WTC11 (cell line): ENCODE results near the gene MTCL1. TPM values are rescaled to one million over a fixed set of nuclear protein-coding genes. Genes with fewer than 3 reads are reported as not detected.

ENCODE experiments used
- ATAC-seq: fragments of 200-7000 bp; cut with Tn5 transposase; 2 replicates; pipeline ENCODE4 v1.10.0; 2021; ENCODE audit warnings: mild to moderate bottlenecking, moderate library complexity
- CTCF ChIA-PET: fragments of 300-600 bp; sonication (Branson Sonifier 250); formaldehyde crosslinking; loops from one replicate; lab custom pipeline; 2021; ENCODE audit warnings: antibody characterized with exemption; lab: Charles Lee
- POLR2A ChIA-PET: fragments of 350-600 bp; sonication (Branson Sonifier 250); formaldehyde crosslinking; loops from one replicate; lab custom pipeline; 2021; ENCODE audit warnings: antibody characterized with exemption; lab: Charles Lee
- DNase-seq: peaks from one replicate; pipeline ENCODE4 v3.0.0; 2021; ENCODE audit warnings: low spot score
- H3K27ac Mint-ChIP-seq: 2 replicates; pipeline ENCODE4 v1.8.0; 2021; ENCODE audit warnings: mixed read lengths
- H3K27me3 Mint-ChIP-seq: 2 replicates; pipeline ENCODE4 v1.8.0; 2021; ENCODE audit warnings: low read depth, mild to moderate bottlenecking, moderate library complexity, mixed read lengths
- H3K36me3 Mint-ChIP-seq: 2 replicates; pipeline ENCODE4 v1.8.0; 2021; ENCODE audit warnings: mixed read lengths
- H3K4me1 Mint-ChIP-seq: 2 replicates; pipeline ENCODE4 v1.8.0; 2022; ENCODE audit warnings: mixed read lengths
- H3K4me3 Mint-ChIP-seq: 2 replicates; pipeline ENCODE4 v1.8.0; 2021; ENCODE audit warnings: mild to moderate bottlenecking, moderate library complexity, mixed read lengths
- H3K9me3 Mint-ChIP-seq: 2 replicates; pipeline ENCODE4 v1.8.0; 2021; ENCODE audit warnings: mixed read lengths
- AR ChIP-seq: fragments of 250-450 bp; sonication (Bioruptor Pico); IDR thresholded peaks from 2 replicates; pipeline ENCODE4 v1.9.0; 2021; ENCODE audit warnings: mild to moderate bottlenecking
- ATF2 ChIP-seq: sonication (generic); formaldehyde crosslinking; IDR thresholded peaks from 2 replicates; pipeline ENCODE4 v1.8.1; 2022; ENCODE audit warnings: low read depth, missing genetic modification reagents, borderline replicate concordance
- ATF3 ChIP-seq: sonication (generic); formaldehyde crosslinking; conservative IDR thresholded peaks from 2 replicates; pipeline ENCODE4 v1.8.1; 2022; ENCODE audit warnings: mild to moderate bottlenecking, missing genetic modification reagents
- GRHL2 ChIP-seq: fragments of 250-450 bp; sonication (Bioruptor Pico); IDR thresholded peaks from 2 replicates; pipeline ENCODE4 v1.8.0; 2022; ENCODE audit warnings: mild to moderate bottlenecking, moderate library complexity; ENCODE audit not compliant: insufficient replicate concordance, severe bottlenecking
- IRF1 ChIP-seq: sonication (generic); formaldehyde crosslinking; IDR thresholded peaks from 2 replicates; pipeline ENCODE4 v1.8.0; 2023; ENCODE audit warnings: missing genetic modification reagents
- IRF2 ChIP-seq: sonication (generic); formaldehyde crosslinking; IDR thresholded peaks from 2 replicates; pipeline ENCODE4 v1.8.0; 2022; ENCODE audit warnings: low read depth, missing genetic modification reagents, borderline replicate concordance
- MXD4 ChIP-seq: fragments of 250-450 bp; sonication (Bioruptor Pico); IDR thresholded peaks from 2 replicates; pipeline ENCODE4 v1.8.0; 2021; ENCODE audit warnings: mild to moderate bottlenecking, moderate library complexity, borderline replicate concordance
- NFATC4 ChIP-seq: fragments of 250-450 bp; sonication (Bioruptor Pico); IDR thresholded peaks from 2 replicates; pipeline ENCODE4 v1.9.0; 2021; ENCODE audit warnings: mild to moderate bottlenecking
- NR3C1 ChIP-seq: sonication (generic); formaldehyde crosslinking; conservative IDR thresholded peaks from 2 replicates; pipeline ENCODE4 v1.8.1; 2023; ENCODE audit warnings: low read depth, mild to moderate bottlenecking, missing genetic modification reagents
- PRDM15 ChIP-seq: sonication (generic); formaldehyde crosslinking; IDR thresholded peaks from 2 replicates; pipeline ENCODE4 v1.8.0; 2022; ENCODE audit warnings: missing genetic modification reagents
- RORB ChIP-seq: fragments of 250-450 bp; sonication (Bioruptor Pico); IDR thresholded peaks from 2 replicates; pipeline ENCODE4 v1.9.0; 2021; ENCODE audit warnings: mild to moderate bottlenecking
- ZNF317 ChIP-seq: sonication (generic); formaldehyde crosslinking; IDR thresholded peaks from 2 replicates; pipeline ENCODE4 v1.8.1; 2023; ENCODE audit warnings: low read depth, mild to moderate bottlenecking, moderate library complexity, missing genetic modification reagents, borderline replicate concordance
- total RNA-seq: library from RNA; stranded (reverse); gene quantifications from 3 replicates; pipeline ENCODE4 v1.2.3, GENCODE V29; 2021
- TF ChIP-seq, protein P1 (sequence below): sonication (generic); formaldehyde crosslinking; IDR thresholded peaks from 2 replicates; pipeline ENCODE4 v1.8.0; 2022; ENCODE audit warnings: mild to moderate bottlenecking, missing genetic modification reagents

MTCL1 gene
- total RNA-seq, 1 experiment from 2014 or later = 64.3 TPM

- Mint-ChIP-seq H3K27ac (no peak overlapping the region), H3K27me3 (no peaks in the 10 kb centered on the region), H3K4me1 (peaks cover 20% of the 10 kb centered on the region), H3K9me3 (peaks cover 11% of the 10 kb centered on the region), H3K4me3 (no peak overlapping the region), H3K36me3 (no peaks in the 10 kb centered on the region)
- TF ChIP-seq ATF2 (CRISPR knock-in tag) = no peak
- ChIA-PET POLR2A (no interaction called here), CTCF (no interaction called here)
- DNase-seq (no peak), ATAC-seq (no peak)
Measured at GRCh38 chr18:8669571-8669970, 35.8 kb upstream of the MTCL1 start.

DNA sequence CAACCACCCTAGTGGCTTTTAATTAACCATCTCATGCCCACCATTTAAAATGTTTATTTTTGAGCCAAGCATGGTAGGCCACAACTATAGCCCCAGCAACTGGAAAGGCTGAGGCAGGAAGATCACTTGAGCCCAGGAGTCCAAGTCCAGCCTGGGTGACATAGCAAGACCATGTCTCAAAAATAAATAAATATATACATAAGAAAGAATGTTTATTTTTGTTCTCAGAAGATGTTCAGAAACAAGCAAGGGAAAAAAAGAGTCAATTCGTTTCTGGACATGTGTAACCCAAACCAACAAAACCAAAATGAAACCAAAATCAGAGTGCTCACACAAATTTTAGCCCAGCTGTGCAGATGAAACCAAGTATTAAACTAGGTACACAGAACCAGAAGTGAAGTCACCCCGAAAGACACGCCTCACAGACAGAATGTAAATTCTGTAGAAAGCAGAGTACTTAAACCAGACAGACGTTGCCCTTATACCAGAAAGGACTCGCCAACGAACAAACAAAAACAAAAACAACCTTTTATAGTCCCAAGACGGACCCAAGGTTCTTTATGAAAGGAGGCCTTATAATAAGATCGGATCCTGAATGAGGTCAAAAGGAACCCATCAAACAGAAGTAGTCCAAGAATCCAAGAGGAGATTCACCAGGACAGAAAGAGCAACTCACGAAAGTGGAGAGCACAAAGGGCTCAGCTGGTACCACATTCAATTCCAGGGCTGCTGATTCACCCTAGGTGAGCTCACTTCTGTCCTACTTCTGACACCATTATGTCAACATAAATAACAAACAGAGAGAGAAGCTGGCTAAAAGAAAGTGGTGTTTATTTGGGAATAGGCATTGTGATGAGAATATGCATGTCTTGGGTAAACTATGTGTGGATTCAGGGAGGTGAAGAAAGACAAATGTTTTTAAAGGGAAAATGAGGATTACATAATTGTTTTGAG lies 31.8 kb upstream of the MTCL1 start:
- no peak; the same call in 1 of the 2 replicates for ATAC-seq
- H3K36me3 Mint-ChIP-seq = no peaks in the 10 kb centered on the region
- H3K9me3 Mint-ChIP-seq = peaks cover 7% of the 10 kb centered on the region; the same call in 1 of the 2 replicates
- ChIA-PET CTCF (interaction anchor here (1.5 kb wide), 2 partner anchors 11 to 23 kb away, joined by 3 to 4 read pairs; no protein-coding TSS in a partner anchor), POLR2A (interaction anchor here (0.5 kb wide), 1 partner anchor 8 kb away, joined by 3 read pairs; no protein-coding TSS in a partner anchor)
- no peak overlapping the region for H3K27ac Mint-ChIP-seq
- H3K27me3 Mint-ChIP-seq = no peaks in the 10 kb centered on the region
- H3K4me1 Mint-ChIP-seq = peaks cover 20% of the 10 kb centered on the region
- H3K4me3 Mint-ChIP-seq = no peak overlapping the region
- TF ChIP-seq IRF2 (CRISPR knock-in tag) = no peak
- TF ChIP-seq IRF1 (CRISPR knock-in tag) = no peak
- TF ChIP-seq ATF3 (CRISPR knock-in tag) = no peak
- TF ChIP-seq PRDM15 (CRISPR knock-in tag) = no peak
- no peak for TF ChIP-seq GRHL2
- no peak for TF ChIP-seq NR3C1 (CRISPR knock-in tag)
- no peak for TF ChIP-seq MXD4 (CRISPR knock-in tag)
- TF ChIP-seq NFATC4 (CRISPR knock-in tag) = no peak
- TF ChIP-seq, protein P1, sequence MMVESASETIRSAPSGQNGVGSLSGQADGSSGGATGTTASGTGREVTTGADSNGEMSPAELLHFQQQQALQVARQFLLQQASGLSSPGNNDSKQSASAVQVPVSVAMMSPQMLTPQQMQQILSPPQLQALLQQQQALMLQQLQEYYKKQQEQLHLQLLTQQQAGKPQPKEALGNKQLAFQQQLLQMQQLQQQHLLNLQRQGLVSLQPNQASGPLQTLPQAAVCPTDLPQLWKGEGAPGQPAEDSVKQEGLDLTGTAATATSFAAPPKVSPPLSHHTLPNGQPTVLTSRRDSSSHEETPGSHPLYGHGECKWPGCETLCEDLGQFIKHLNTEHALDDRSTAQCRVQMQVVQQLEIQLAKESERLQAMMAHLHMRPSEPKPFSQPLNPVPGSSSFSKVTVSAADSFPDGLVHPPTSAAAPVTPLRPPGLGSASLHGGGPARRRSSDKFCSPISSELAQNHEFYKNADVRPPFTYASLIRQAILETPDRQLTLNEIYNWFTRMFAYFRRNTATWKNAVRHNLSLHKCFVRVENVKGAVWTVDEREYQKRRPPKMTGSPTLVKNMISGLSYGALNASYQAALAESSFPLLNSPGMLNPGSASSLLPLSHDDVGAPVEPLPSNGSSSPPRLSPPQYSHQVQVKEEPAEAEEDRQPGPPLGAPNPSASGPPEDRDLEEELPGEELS (CRISPR knock-in tag) = no peak
- no peak for TF ChIP-seq ATF2 (CRISPR knock-in tag)
- TF ChIP-seq RORB (CRISPR knock-in tag) = no peak
- TF ChIP-seq ZNF317 (CRISPR knock-in tag) = no peak
- TF ChIP-seq AR (CRISPR knock-in tag) = no peak
- no peak for DNase-seq
